Measurements from ENCODE around the gene POU2F2.

POU2F2 gene

GRCh38 chr19:42079276-42079669 is 53.0 kb downstream of the POU2F2 start:
- ATAC-seq (ENCODE audit: insufficient read depth, low read depth): no peak
- Histone ChIP-seq H3K36me3 (ENCODE audit: insufficient read depth, low read length) (peaks cover 51% of the 10 kb centered on the region), H3K27ac (ENCODE audit: low read length) (no peak overlapping the region), H4K20me1 (ENCODE audit: insufficient read depth, low read length) (peaks cover 64% of the 10 kb centered on the region), H3K9ac (ENCODE audit: low read depth, low read length) (no peak overlapping the region), H3K4me1 (ENCODE audit: insufficient read depth, low read length) (peaks cover 26% of the 10 kb centered on the region), H2AFZ (ENCODE audit: low read depth, low read length) (no peak overlapping the region), H3K79me2 (ENCODE audit: insufficient read depth, low read length) (peaks cover 66% of the 10 kb centered on the region), H3K4me2 (ENCODE audit: insufficient read depth, low read length) (no peak overlapping the region), H3K9me3 (ENCODE audit: insufficient read depth, low read length, severe bottlenecking) (no peaks in the 10 kb centered on the region), H3K4me3 (ENCODE audit: low read depth in 1 of 2, low read length in 2 of 2) (no peak overlapping the region), H3K27me3 (ENCODE audit: insufficient read depth, low read length, poor library complexity) (no peaks in the 10 kb centered on the region)
- no peak for TF ChIP-seq EZH2 (IDR thresholded peaks at IDR 0.05; ENCODE audit: borderline replicate concordance, low read depth, low read length, severe bottlenecking)
- TF ChIP-seq, protein P1, sequence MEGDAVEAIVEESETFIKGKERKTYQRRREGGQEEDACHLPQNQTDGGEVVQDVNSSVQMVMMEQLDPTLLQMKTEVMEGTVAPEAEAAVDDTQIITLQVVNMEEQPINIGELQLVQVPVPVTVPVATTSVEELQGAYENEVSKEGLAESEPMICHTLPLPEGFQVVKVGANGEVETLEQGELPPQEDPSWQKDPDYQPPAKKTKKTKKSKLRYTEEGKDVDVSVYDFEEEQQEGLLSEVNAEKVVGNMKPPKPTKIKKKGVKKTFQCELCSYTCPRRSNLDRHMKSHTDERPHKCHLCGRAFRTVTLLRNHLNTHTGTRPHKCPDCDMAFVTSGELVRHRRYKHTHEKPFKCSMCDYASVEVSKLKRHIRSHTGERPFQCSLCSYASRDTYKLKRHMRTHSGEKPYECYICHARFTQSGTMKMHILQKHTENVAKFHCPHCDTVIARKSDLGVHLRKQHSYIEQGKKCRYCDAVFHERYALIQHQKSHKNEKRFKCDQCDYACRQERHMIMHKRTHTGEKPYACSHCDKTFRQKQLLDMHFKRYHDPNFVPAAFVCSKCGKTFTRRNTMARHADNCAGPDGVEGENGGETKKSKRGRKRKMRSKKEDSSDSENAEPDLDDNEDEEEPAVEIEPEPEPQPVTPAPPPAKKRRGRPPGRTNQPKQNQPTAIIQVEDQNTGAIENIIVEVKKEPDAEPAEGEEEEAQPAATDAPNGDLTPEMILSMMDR (IDR thresholded peaks at IDR 0.05; ENCODE audit: borderline replicate concordance, extremely low read depth, low read length, poor library complexity, severe bottlenecking): no peak
- DNase-seq: no peak

DNA sequence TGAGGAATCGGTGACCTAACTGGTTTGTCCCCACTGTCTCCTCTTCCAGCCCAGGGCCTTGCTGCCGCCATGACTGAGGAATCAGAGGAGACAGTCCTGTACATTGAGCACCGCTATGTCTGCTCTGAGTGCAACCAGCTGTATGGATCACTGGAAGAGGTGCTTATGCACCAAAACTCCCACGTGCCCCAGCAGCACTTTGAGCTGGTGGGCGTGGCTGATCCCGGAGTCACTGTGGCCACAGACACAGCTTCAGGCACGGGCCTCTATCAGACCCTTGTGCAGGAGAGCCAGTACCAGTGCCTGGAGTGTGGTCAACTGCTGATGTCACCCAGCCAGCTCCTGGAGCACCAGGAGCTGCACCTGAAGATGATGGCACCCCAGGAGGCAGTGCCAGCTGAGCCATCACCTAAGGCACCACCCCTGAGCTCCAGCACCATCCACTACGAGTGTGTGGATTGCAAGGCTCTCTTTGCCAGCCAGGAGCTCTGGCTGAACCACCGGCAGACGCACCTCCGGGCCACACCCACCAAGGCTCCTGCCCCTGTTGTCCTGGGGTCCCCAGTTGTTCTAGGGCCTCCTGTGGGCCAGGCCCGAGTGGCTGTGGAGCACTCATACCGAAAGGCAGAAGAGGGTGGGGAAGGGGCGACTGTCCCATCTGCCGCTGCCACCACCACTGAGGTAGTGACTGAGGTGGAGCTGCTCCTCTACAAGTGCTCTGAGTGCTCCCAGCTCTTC is 53.5 kb downstream of the POU2F2 start:
- Histone ChIP-seq H3K9ac (ENCODE audit: low read depth, low read length) (no peak overlapping the region), H3K4me3 (ENCODE audit: low read depth in 1 of 2, low read length in 2 of 2) (no peak overlapping the region), H3K9me3 (ENCODE audit: insufficient read depth, low read length, severe bottlenecking) (no peaks in the 10 kb centered on the region), H3K27me3 (ENCODE audit: insufficient read depth, low read length, poor library complexity) (no peaks in the 10 kb centered on the region), H3K4me2 (ENCODE audit: insufficient read depth, low read length) (no peak overlapping the region), H3K79me2 (ENCODE audit: insufficient read depth, low read length) (peaks cover 66% of the 10 kb centered on the region), H3K36me3 (ENCODE audit: insufficient read depth, low read length) (peaks cover 51% of the 10 kb centered on the region), H3K27ac (ENCODE audit: low read length) (no peak overlapping the region), H2AFZ (ENCODE audit: low read depth, low read length) (no peak overlapping the region), H4K20me1 (ENCODE audit: insufficient read depth, low read length) (peaks cover 64% of the 10 kb centered on the region), H3K4me1 (ENCODE audit: insufficient read depth, low read length) (peaks cover 26% of the 10 kb centered on the region)
- no peak for ATAC-seq (ENCODE audit: insufficient read depth, low read depth)
- no peak for DNase-seq
- no peak for TF ChIP-seq EZH2 (IDR thresholded peaks at IDR 0.05; ENCODE audit: borderline replicate concordance, low read depth, low read length, severe bottlenecking)
- TF ChIP-seq, protein P1 (IDR thresholded peaks at IDR 0.05; ENCODE audit: borderline replicate concordance, extremely low read depth, low read length, poor library complexity, severe bottlenecking): no peak

- H3K27me3 ChIP-seq (ENCODE audit: insufficient read depth, low read length, poor library complexity): no peaks in the 10 kb centered on the region
- DNase-seq: no peak
- no peak overlapping the region for H2AFZ ChIP-seq (ENCODE audit: low read depth, low read length)
- H3K4me1 ChIP-seq (ENCODE audit: insufficient read depth, low read length): peaks cover 26% of the 10 kb centered on the region
- H3K27ac ChIP-seq (ENCODE audit: low read length): no peak overlapping the region
- TF ChIP-seq, protein P1 (IDR thresholded peaks at IDR 0.05; ENCODE audit: borderline replicate concordance, extremely low read depth, low read length, poor library complexity, severe bottlenecking): no peak
- TF ChIP-seq EZH2 (IDR thresholded peaks at IDR 0.05; ENCODE audit: borderline replicate concordance, low read depth, low read length, severe bottlenecking): no peak
- H3K36me3 ChIP-seq (ENCODE audit: insufficient read depth, low read length): peaks cover 48% of the 10 kb centered on the region
- no peaks in the 10 kb centered on the region for H3K9me3 ChIP-seq (ENCODE audit: insufficient read depth, low read length, severe bottlenecking)
- peaks cover 58% of the 10 kb centered on the region for H4K20me1 ChIP-seq (ENCODE audit: insufficient read depth, low read length)
- H3K4me3 ChIP-seq (ENCODE audit: low read depth in 1 of 2, low read length in 2 of 2): peak overlapping the region in 1 of 2 experiments; percentile 94; a peak in 1 of 4 replicates
- peaks cover 66% of the 10 kb centered on the region for H3K79me2 ChIP-seq (ENCODE audit: insufficient read depth, low read length)
- peak overlapping the region; percentile 81; the same call in 1 of the 2 replicates for H3K9ac ChIP-seq (ENCODE audit: low read depth, low read length)
- ATAC-seq (ENCODE audit: insufficient read depth, low read depth): no peak
- peak overlapping the region; percentile 90; the same call in 1 of the 2 replicates for H3K4me2 ChIP-seq (ENCODE audit: insufficient read depth, low read length)
These were observed 54.2 kb downstream of the POU2F2 start for GRCh38 chr19:42078058-42078457.
